ENCODE measurements around the gene NAV2.

The NAV2 gene

DNA sequence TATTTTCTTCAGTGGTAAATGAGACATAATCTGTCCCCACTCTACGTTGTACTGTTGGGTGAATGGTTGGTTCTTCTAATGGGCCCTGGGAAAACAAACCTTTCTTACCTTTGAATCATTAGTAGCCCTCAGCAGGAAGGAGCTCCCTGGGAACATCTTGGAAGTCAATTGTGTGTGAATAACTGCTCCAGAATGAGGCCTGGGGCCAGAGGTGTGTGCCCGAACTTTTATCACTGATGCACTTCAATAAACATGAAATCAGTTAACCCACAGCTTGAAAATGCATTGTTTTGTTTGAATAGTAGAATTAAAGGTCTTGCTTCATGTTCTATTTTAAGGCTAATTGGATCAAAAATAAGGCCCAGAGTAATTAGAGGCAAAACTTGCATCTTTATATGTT, 67.1 kb downstream of the NAV2 start:
- no peak for DNase-seq (ENCODE audit: low read depth)
- no peak overlapping the region for H3K4me3 ChIP-seq (ENCODE audit: low read length)
- TF ChIP-seq, protein P1, sequence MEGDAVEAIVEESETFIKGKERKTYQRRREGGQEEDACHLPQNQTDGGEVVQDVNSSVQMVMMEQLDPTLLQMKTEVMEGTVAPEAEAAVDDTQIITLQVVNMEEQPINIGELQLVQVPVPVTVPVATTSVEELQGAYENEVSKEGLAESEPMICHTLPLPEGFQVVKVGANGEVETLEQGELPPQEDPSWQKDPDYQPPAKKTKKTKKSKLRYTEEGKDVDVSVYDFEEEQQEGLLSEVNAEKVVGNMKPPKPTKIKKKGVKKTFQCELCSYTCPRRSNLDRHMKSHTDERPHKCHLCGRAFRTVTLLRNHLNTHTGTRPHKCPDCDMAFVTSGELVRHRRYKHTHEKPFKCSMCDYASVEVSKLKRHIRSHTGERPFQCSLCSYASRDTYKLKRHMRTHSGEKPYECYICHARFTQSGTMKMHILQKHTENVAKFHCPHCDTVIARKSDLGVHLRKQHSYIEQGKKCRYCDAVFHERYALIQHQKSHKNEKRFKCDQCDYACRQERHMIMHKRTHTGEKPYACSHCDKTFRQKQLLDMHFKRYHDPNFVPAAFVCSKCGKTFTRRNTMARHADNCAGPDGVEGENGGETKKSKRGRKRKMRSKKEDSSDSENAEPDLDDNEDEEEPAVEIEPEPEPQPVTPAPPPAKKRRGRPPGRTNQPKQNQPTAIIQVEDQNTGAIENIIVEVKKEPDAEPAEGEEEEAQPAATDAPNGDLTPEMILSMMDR (IDR thresholded peaks at IDR 0.05; ENCODE audit: insufficient read depth, low read depth, low read length, missing control alignments) = no peak

DNA sequence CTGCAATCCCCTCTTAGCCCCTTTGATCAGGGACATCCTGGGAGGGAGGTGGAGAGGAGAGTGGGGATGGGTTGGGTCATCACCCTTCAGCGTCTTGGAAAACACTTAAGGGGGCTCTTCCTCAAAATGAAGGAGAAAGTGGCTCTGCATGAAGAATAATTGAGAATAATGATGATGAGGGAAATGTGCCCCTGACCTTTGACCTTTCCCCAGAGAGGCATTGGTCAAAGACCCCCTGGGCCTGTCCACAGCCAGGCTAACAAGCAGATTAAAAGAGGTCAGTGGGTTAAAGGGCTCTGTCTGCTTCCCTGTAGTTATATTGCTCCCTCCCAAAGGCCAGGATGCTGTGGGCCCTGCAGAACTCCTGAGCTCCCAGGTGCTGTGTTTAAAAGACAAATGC, 68.7 kb downstream of the NAV2 start:
- no peak overlapping the region for H3K4me3 ChIP-seq (ENCODE audit: low read length)
- TF ChIP-seq, protein P1 (IDR thresholded peaks at IDR 0.05; ENCODE audit: insufficient read depth, low read depth, low read length, missing control alignments) = no peak
- no peak for DNase-seq (ENCODE audit: low read depth)

DNA sequence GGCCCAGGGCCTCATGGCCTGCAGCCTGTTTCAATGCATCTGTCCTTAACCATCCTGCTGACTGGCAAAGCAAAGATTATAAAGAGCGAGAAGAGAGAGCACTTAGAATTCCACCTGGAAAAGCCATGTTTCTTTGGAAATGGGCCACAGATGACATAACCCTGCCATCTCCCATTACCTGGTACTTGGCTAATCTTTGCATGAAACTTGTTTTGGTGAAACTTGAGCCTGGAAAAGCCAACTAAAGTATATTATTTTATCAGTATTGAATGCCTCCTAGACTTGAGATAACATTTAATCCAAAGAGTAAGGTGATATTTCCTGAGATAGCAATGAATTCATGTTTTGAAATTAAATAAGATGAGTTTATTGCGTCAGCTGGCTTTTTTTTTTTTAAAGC, 72.6 kb downstream of the NAV2 start:
- TF ChIP-seq, protein P1 (IDR thresholded peaks at IDR 0.05; ENCODE audit: insufficient read depth, low read depth, low read length, missing control alignments) = no peak
- H3K4me3 ChIP-seq (ENCODE audit: low read length) = no peak overlapping the region
- no peak for DNase-seq (ENCODE audit: low read depth)

DNA sequence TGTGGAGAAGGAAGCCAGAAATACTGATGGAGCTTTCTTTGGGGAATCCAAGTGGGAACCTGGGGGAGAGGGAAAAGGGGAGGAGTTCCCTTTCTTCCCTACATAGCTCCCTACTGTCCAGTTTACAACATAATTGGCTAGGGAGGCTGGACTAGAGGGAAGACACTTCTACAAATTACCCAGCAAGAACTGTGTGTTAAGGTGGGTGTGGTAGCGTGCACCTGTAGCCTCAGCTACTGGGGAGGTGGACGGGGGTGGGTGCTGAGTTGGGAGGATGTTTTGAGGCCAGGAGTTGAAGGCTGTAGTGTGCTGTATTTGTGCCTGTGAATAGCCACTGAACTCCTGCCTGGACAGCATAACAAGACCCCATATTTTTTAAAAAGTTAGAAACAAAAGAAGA, 74.0 kb downstream of the NAV2 start:
- H3K4me3 ChIP-seq (ENCODE audit: low read length) = no peak overlapping the region
- TF ChIP-seq, protein P1 (IDR thresholded peaks at IDR 0.05; ENCODE audit: insufficient read depth, low read depth, low read length, missing control alignments) = no peak
- DNase-seq (ENCODE audit: low read depth) = no peak

DNA sequence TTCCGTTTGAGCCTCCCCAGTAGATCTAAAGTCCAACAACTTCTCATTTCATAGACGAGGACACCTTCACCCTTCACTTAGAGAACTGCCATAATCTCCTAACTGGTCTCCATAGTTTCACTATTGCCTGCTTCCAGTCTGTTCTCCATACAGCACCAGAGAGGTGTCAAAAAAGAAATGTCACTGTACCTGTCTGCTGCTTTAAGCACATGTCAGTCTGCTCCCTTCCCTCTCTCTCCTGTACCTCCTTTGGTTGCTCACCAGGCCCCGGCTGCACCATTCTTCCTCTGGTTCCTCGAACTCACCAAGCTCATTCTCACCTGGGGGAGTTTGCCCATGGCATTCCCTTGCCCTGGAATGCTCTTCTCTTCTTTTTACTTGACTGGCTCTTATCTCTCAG, 75.8 kb downstream of the NAV2 start:
- DNase-seq (ENCODE audit: low read depth) = no peak
- H3K4me3 ChIP-seq (ENCODE audit: low read length) = no peak overlapping the region
- TF ChIP-seq, protein P1 (IDR thresholded peaks at IDR 0.05; ENCODE audit: insufficient read depth, low read depth, low read length, missing control alignments) = no peak

DNA sequence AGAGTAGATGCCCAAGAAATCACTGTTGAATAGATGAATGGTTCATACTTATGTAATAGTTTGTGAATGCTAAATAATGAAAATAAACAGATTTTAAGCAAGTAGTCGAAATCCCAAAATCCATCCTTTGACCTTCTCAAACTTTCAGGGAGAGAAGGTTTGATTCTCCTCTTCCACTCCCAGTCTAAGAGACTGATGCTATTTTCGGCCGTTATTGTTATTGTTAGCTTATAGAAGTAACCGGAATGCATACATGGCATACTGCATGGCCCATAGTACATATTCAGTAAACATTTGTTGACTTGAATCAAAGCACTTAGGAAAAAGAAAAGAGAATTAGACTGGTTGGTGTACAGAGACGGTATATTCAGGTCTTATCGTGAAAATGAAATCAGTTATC, 76.6 kb downstream of the NAV2 start:
- no peak for DNase-seq (ENCODE audit: low read depth)
- TF ChIP-seq, protein P1 (IDR thresholded peaks at IDR 0.05; ENCODE audit: insufficient read depth, low read depth, low read length, missing control alignments) = no peak
- H3K4me3 ChIP-seq (ENCODE audit: low read length) = no peak overlapping the region

DNA sequence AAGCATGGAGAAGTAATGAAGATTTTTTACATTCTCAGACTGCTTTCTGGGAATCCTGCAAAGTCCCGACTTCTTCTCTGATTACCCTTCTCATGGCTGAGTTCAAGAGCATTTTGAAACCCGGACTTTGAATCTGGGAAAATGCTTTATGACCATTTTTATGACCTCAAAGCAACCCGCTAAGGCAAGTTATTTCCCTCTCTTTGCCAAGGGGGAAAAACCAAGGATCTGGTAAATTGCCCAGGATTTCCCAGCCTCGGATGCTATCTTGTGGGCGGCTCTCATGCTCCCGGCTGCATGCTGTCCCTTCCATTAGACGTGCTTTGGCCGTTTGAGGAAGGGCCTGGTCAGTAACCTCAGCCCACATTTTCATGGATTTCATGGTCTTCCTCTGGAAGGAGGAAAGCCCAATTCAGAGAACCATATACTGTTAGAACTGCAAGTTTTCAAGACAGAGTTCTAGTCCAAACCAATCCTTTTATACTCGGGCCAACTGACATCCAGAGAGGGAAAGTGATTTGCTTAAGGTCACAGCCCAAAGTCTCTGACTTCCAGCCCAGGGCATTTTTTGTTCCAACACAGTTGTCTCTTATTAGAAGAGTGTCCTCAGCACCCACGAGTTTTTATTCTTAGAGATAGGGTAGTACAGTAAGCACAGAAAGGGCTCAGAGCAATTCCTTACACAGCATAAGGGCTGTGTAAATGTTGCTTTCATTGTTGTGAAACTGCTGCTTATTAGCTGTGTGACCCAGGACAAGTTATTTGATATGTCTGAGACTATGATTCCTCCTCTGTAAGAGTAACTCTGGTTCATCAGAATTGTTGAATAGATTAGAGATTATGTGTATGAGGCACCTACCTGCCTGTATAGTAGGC, 77.4 kb downstream of the NAV2 start:
- TF ChIP-seq, protein P1 (IDR thresholded peaks at IDR 0.05; ENCODE audit: insufficient read depth, low read depth, low read length, missing control alignments) = no peak
- H3K4me3 ChIP-seq (ENCODE audit: low read length) = no peak overlapping the region
- DNase-seq (ENCODE audit: low read depth) = no peak
